Activated effector memory CD4-positive, alpha-beta T cell treated with Interleukin-2 at 50 U/mL for 16 hours (primary cell): ENCODE measurements around the gene TMEM60.
"Not testable (repeated sequence)": the region's sequence is repeated elsewhere in the genome, so short reads cannot be mapped to it uniquely, and the experiment has no call there.

Source experiments
- DNase-seq: peaks from one replicate; pipeline ENCODE4 v3.0.0-alpha.2; 2020

The TMEM60 gene

GRCh38 chr7:77808517-77808916 lies 10.3 kb upstream of the TMEM60 start:
- DNase-seq, result no peak

GRCh38 chr7:77806425-77806824 lies 8.2 kb upstream of the TMEM60 start:
- DNase-seq, result no peak

GRCh38 chr7:77802557-77803405 lies 4.5 kb upstream of the TMEM60 start:
- DNase-seq, result no peak

- DNase-seq, result no peak
Measured at GRCh38 chr7:77800730-77801129, 2.5 kb upstream of the TMEM60 start.

GRCh38 chr7:77800158-77800557 lies 1.9 kb upstream of the TMEM60 start:
- no peak for DNase-seq

GRCh38 chr7:77799078-77799964 lies 1.1 kb upstream of the TMEM60 start:
- DNase-seq, result no peak

- DNase-seq, result no peak
Measured at GRCh38 chr7:77797734-77798393, 370 bp downstream of the TMEM60 start.

- no peak for DNase-seq
Measured at GRCh38 chr7:77796960-77797359, 1.3 kb downstream of the TMEM60 start.

GRCh38 chr7:77796109-77796508 lies 2.1 kb downstream of the TMEM60 start:
- no peak for DNase-seq

GRCh38 chr7:77794000-77794399 lies 4.2 kb downstream of the TMEM60 start:
- no peak for DNase-seq

GRCh38 chr7:77791956-77792355 lies 6.3 kb downstream of the TMEM60 start:
- no peak for DNase-seq

GRCh38 chr7:77791336-77791735 lies 6.9 kb downstream of the TMEM60 start:
- no peak for DNase-seq

GRCh38 chr7:77788327-77788902 lies 9.8 kb downstream of the TMEM60 start:
- no peak for DNase-seq

GRCh38 chr7:77786741-77787140 lies 11.5 kb downstream of the TMEM60 start:
- DNase-seq, result no peak

GRCh38 chr7:77786018-77786417 lies 12.2 kb downstream of the TMEM60 start:
- DNase-seq, result no peak

GRCh38 chr7:77784426-77784825 lies 13.8 kb downstream of the TMEM60 start:
- DNase-seq, result not testable (repeated sequence)

GRCh38 chr7:77783545-77783944 lies 14.7 kb downstream of the TMEM60 start:
- no peak for DNase-seq

- DNase-seq, result no peak
Measured at GRCh38 chr7:77783111-77783510, 15.1 kb downstream of the TMEM60 start.

- DNase-seq, result no peak
Measured at GRCh38 chr7:77782383-77782782, 15.9 kb downstream of the TMEM60 start.

GRCh38 chr7:77778535-77778934 lies 19.7 kb downstream of the TMEM60 start:
- DNase-seq, result no peak

GRCh38 chr7:77771901-77772300 lies 26.3 kb downstream of the TMEM60 start:
- no peak for DNase-seq

- DNase-seq, result no peak
Measured at GRCh38 chr7:77770316-77770715, 27.9 kb downstream of the TMEM60 start.
